ENCODE measurements around the gene LRP1-AS.
A peak's percentile ranks its signal among the peaks of the same experiment; 100 is the strongest.

LRP1-AS gene

DNA sequence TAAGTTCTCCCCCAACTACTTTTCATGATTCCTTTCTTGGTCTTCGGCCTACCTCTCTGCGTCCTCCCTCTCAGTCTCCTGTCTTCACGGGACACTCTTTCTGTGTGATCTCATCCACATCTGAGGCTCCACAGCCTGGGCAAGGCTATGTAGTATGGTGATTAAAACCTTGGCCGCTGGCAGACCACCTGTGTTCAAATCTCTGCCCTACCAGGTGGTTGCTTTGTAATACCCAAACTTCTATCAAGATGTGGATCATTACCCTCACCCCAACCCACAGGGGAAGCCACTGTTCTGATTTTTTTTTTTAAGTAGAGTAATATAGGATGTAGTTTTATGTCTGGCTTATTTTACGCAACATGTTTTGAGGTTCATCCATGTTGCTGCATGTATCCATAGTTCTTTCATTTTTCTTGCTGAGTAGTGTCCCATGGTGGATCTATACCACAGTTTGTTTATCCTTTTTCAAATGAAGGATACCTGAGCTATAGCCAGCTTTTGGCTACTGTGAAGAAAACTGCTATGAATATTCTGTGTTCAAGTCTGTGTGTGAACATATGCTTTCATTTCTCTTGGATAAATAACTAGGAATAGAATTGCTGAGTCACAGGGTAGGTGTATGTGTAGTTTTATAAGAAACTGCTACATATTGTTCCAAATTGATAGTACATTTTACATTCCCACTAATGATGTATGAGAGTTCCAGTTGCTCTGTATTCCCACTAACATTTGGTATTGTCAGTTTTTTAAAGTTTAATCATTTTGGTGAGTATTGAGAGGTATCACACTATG lies 27.9 kb downstream of the LRP1-AS start:
- DNase-seq (ENCODE audit: low spot score) = no peak

DNA sequence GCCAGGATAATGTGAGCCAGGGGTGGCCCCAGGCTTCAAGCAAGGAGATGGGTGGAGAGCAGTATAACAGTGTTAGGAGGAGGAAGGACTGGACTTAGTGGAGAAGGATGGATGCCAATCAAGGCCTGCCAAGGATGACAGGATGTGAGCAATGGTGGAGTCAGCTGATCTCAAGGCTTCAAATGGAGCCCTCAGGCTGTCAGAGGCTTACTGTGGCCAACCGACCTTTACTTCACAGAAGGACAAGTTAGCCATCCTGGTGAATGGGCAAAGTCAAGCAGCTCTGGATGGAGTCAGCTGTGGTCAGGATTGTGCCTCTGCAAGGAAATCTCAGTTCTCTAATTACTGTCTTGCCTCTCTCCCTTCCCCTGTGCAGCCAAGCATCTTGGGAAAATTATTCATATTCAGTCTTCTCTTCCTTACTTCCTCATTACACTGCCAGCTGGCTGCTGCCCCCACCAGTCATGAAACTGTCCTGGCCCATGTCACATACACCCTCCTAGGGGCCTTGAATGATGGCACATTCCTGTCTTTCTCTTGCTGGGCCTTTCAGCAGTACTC lies 28.6 kb downstream of the LRP1-AS start:
- DNase-seq (ENCODE audit: low spot score) = no peak

GRCh38 chr12:57116580-57117281 lies 30.7 kb downstream of the LRP1-AS start:
- no peak for DNase-seq (ENCODE audit: low spot score)

GRCh38 chr12:57112492-57113294 lies 34.7 kb downstream of the LRP1-AS start:
- no peak for DNase-seq (ENCODE audit: low spot score)

DNA sequence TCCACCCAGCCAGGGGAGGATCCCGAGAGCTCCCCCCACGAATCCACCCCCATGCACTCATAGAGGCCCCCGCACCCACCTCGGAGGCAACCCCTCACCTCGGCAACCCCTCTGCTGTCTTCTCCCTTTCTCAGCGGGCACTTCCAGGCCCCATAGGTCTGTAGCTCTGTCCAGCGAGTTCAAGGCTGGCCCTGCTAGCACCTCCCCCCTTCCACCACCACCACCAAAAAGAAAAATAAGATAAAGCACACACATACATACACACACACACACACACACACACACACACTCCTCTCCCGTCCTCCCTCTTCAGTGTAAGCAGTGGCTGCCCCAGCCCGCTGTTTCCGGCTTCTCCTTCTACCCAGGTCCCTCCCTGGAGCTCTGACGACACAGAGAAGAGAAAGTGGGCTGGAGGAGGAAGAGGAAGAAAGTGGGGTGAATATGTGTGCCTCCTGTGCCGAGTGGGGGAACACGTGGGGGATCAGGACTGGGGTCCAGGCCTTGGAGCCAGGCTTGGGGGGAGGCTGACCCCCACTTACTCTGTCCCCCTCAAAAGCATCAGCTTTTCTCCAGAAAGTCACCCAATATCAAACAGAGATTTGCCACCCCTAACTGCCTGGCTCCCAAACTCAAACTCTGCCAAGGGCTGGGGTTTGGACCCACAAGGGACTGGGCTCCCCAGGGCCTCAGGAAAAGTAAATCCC lies 36.2 kb downstream of the LRP1-AS start, which contains the start of gene STAT6:
TSS of gene STAT6 (minus strand) at position 332 of the 704 bp plus-strand sequence. CDS start 3,084 bp downstream, outside the sequence.
- peak; percentile 78 for DNase-seq (ENCODE audit: low spot score)

DNA sequence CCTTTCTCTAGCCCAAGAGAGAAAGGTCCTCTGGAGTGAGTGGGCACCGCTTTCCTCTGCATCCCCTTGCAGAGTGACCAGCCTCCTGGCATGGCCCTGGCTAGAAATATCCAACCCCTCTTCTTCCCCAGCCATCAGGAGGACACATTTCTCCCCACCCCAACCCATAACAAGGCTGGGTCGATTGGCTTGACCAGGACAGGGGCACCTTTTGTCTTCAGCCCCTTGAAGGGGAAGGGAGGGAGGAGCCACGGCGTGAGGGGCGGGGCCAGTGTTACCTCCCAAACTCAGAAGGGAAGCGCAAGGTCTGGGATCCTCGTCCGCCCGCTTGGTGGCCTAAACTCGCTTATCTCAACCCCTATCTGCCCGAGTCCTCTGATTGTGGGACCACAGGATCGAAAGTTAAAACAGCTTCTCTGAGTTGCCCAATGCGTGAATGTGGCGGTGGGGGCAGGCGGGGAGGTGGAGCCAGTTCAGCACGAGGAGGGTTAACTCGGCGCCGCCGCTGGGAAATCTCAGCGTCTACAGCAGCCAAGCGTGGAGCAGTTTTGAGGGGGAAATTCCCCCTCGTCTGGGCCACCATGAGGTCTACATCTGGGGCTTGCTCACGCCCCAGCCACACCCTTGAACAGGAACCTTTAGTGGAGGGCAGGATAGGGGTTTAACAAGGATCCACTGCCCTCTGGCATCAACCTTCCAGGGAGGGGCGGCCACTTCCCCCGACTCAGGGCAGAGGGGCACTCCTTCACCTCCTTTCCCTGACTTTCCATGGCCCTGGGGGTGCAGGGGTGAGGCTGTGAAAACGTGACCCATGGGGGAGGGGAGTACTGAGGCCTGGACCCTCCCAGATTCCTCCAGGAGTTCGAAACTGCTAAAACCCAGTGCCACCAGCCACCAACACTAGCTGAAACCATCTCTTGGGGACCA lies 37.1 kb downstream of the LRP1-AS start:
- peak; percentile 45 for DNase-seq (ENCODE audit: low spot score)

DNA sequence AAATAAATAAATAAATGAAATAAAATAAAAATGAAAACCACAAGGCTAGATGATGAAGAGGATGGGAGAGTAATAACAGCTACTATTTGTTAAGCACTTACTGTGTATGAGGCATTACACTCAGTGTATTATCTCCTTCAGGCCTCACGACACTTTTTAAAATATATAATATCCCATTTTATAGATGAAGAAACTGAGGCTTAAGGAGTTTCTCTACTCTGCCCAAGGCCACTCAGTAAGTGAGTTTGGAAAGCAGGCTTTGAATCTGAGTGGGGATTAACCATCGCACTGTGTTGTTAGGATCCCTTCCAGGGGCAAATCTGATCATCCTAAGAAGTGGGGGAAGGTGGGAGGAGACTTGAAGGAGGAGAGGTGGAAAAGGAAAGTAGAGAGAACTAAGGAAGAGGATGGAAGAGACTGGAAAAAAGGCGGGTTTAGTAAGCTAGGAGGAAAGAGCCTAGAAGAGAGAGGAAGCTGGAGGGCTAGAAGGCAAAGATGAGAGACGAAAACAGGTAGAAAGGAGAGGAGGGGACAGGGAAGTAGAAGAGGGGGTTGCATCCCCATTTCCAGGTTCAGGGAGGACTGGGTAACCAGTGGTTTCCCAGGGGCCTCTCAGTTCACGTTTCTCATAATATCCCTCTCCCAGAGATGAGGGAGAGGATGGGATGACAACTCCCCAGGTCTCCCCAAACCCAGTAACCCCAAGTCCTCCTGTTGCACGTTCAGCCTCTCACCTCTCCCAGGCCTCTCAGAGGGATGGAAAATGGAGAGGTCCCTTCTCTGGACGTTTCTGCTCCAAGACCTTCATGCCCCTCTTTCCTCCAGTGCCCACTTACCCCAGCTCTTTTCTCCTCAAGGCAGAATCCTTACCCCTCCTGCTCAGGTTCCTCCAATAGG lies 38.0 kb downstream of the LRP1-AS start:
- peak; percentile 5 for DNase-seq (ENCODE audit: low spot score)

- DNase-seq (ENCODE audit: low spot score) = no peak
Observed at GRCh38 chr12:57107456-57108155, 39.8 kb downstream of the LRP1-AS start.

- no peak for DNase-seq (ENCODE audit: low spot score)
Observed at GRCh38 chr12:57106021-57106708, 41.3 kb downstream of the LRP1-AS start.

DNA sequence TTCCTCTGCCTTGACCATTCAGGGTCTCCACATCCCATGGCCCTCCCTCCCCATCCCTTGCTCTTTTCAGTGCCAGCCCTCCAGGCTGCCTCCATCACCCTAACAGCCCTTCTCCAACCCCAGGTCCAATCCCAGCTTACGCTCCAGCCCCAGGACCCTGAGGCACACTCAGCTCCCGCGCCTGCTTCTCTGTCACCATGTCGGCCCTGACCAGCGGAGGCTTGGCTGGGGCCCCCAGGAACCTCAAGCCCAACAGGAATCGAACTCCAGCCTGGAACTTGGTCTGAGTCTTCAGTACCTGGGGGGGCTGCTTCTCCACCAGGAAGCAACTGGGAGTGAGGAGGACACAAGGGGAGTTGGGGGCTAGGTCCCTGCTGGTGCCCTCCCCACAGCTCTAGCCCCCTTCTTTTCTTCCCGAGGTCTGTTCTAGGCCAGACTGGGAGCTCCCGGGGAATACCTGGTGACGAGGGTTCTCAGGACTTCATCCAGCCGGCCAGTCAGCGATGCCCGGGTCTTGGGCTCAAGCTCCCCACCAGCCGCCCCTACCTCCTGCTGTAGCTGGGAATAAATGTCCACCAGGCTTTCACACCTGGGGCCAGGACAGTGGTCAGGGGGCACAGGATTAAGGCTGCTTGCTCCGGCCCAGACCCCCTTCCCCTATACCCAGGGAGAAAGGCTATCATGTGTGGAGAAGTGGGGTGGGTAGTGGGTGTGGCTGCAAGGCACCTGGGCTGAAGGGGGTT lies 42.2 kb downstream of the LRP1-AS start:
- DNase-seq (ENCODE audit: low spot score) = no peak

GRCh38 chr12:57104292-57104910 lies 43.0 kb downstream of the LRP1-AS start:
- DNase-seq (ENCODE audit: low spot score) = no peak

DNA sequence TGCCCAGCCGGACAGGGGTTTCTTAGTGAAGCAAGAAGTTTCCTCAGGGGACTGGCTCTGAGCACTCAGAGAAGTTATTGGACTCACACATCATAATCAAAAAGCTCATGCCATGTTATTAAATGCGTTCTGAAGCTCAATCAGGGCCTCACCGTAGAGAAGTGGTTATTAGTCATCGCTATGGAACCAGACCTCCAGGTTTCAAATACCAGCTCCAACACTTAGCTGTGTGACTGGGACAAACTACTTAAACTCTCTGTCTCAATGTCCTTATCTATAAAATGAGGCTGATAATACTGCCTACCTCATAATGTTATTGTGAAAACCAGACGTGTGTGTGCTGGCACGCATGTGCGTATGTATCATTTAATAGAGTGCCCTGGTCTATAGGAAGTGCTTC lies 43.6 kb downstream of the LRP1-AS start:
- no peak for DNase-seq (ENCODE audit: low spot score)

DNA sequence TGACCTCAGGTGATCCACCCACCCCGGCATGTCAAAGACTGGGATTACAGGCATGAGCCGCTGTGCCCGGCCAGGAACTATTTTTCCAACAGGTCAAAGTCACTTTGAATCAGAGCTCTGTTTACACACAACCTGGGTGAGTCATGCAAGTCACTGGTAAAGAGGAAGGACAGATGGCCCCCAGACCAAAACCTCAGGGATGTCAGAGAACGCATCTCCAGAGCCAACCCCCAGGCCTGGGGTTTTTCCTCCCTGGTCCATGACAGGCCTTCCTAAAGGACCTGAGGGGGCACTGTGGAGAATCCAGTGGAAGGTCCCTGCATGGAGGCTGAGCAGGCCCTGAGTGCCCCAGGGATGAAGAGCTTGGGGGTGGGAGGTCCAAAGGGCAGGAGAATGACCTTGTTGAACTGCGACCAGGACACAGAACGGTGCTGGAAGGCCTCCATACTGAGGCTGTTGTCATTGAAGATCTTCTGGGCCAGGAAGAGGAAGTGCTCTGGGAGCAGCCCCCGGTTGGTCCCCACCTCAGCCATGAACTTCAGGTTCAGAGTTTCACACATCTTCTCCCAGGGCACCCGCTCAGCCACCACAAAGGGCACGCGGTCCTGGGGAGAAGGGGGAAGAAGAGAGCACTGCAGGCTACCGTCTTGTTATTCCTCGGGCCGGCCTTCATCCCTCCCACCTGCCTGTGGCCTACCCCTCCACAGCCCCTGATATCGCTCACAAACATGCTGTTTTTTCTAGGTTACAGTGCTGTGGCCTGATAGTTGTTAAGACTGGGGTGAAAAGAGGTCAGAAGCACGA lies 45.3 kb downstream of the LRP1-AS start:
- peak; percentile 19 for DNase-seq (ENCODE audit: low spot score)

DNA sequence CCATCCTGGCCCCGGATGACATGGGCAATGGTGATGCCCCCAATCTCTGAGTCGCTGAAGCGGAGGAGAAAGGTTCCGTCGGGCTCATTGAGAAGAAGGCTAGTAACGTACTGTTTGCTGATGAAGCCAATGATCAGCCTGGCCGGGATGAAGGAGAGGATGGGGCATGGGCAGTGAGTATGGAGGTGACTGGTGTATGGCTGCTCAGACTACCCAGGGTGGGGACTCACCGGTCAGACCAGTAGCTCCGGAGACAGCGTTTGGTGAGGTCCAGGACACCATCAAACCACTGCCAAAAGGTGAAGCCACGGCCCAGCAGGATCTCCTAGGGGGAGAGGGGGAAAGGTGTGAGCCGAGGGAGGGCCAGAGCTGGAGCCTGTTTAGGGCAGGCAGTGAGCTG lies 47.7 kb downstream of the LRP1-AS start:
- DNase-seq (ENCODE audit: low spot score) = no peak

GRCh38 chr12:57099047-57099714 lies 48.2 kb downstream of the LRP1-AS start:
- DNase-seq (ENCODE audit: low spot score) = peak; percentile 24

GRCh38 chr12:57098546-57098945 lies 48.9 kb downstream of the LRP1-AS start:
- DNase-seq (ENCODE audit: low spot score) = no peak

All from hepatic stellate cell (primary cell).